ENCODE data around the gene MAML3.
A peak's percentile ranks its signal among the peaks of the same experiment; 100 is the strongest.

Gene MAML3

DNA sequence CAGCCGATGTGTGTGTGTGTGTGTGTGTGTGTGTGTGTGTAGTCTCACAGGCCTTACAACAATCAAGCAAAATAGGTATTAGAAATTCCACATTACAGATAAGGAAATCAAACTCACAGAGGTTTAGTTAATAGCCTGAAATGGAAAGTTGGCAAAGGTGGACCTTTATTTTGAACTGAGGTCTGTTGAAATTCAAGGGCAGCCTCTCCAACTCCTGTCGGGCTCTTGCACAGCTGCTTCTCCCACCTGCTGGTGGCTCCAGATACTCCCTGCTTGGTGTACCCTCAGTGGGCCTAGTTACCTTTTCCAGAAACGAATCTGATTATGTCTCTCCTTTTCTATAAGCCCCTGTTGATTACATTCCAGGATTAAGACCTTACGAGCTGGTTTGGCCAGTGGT, 292.5 kb downstream of the MAML3 start:
- TF ChIP-seq, protein P1, sequence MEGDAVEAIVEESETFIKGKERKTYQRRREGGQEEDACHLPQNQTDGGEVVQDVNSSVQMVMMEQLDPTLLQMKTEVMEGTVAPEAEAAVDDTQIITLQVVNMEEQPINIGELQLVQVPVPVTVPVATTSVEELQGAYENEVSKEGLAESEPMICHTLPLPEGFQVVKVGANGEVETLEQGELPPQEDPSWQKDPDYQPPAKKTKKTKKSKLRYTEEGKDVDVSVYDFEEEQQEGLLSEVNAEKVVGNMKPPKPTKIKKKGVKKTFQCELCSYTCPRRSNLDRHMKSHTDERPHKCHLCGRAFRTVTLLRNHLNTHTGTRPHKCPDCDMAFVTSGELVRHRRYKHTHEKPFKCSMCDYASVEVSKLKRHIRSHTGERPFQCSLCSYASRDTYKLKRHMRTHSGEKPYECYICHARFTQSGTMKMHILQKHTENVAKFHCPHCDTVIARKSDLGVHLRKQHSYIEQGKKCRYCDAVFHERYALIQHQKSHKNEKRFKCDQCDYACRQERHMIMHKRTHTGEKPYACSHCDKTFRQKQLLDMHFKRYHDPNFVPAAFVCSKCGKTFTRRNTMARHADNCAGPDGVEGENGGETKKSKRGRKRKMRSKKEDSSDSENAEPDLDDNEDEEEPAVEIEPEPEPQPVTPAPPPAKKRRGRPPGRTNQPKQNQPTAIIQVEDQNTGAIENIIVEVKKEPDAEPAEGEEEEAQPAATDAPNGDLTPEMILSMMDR (IDR thresholded peaks at IDR 0.05; ENCODE audit: low read depth, low read length, missing control alignments) = no peak
- no peak overlapping the region for H3K4me3 ChIP-seq (ENCODE audit: low read depth, low read length)
- DNase-seq (ENCODE audit: low read depth) = no peak

DNA sequence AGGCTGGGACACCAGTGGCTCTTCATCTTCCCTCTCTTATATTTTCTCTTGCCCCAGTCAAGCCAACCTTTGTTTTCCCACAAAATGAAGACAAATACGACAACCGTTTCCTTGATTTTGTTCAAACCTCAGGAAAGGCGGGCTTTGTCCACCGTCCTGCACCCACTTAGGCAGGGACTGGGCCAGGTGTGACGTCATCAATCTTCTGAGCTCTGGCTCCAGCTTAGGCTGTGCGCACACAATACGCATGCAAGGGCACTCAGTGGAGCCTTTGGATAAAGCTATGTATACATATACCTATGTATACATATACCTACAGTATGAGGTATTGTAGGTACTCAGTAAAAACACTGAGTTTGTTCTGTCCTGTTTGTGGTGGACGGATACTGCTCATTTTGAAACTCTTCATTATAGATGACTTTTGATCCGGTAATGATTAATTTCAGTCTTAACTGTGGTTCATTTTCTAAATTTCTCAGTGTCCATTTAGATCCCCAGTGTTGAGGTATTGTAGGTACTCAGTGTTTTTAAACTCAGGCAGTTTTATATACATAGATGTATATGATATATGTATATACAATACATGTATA, 293.5 kb downstream of the MAML3 start:
- no peak overlapping the region for H3K4me3 ChIP-seq (ENCODE audit: low read depth, low read length)
- DNase-seq (ENCODE audit: low read depth) = no peak
- TF ChIP-seq, protein P1 (IDR thresholded peaks at IDR 0.05; ENCODE audit: low read depth, low read length, missing control alignments) = no peak

DNA sequence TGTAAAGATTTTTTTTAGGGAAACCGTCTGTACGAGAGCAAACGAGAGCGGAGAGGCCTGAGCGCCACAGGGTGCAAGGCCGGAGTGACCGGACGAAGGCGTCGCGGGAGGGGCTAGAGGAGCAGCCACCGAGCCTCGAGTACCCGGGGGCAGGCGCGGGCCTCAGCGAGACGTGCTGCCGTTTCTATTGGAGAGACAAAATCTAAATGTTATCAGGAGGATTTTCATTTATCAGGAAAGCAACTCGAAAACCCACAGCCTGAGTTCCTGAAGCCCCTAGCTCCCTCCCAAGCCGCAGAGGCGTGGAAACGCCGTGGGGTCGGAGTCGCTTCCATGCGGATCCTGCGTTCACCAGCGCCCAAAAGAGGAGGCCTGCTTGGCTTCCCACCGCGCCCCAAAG, 294.1 kb downstream of the MAML3 start:
- H3K4me3 ChIP-seq (ENCODE audit: low read depth, low read length) = no peak overlapping the region
- TF ChIP-seq, protein P1 (IDR thresholded peaks at IDR 0.05; ENCODE audit: low read depth, low read length, missing control alignments) = no peak
- DNase-seq (ENCODE audit: low read depth) = no peak

DNA sequence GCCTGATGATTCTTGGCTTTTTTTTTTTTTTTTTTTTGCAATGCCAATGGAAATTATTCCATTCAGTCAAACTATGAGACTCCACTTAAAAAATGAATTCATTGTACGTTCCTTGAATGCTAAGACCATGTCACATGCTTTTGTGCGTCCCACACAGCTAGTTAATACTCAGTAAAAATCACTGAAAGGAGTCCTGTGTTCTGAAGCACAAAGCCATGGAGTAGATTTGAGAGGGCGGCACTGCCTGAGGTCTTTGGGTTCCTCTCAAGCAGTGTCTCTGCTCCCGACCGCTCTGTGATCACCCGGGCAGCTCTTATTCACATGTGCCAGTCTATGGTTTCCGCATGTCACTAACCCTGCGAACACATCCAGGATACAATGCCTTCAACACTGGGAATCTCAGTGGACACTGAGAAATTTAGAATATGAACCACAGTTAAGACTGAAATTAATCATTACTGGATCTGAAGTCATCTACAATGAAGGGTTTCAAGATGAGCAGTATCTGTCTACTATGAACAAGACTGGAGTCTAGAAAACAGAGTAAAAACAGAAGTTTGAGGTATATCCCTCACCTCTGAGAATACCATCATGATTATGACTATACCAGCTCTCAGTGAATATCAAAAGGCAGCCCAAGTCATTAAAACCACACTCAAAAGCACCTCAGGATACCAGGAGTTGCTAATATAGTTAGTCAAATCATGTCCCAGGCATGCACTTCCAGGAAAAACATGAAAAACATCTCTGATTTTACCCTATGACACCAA, 295.4 kb downstream of the MAML3 start:
- TF ChIP-seq, protein P1 (IDR thresholded peaks at IDR 0.05; ENCODE audit: low read depth, low read length, missing control alignments) = no peak
- peak; percentile 7 for DNase-seq (ENCODE audit: low read depth)
- no peak overlapping the region for H3K4me3 ChIP-seq (ENCODE audit: low read depth, low read length)

DNA sequence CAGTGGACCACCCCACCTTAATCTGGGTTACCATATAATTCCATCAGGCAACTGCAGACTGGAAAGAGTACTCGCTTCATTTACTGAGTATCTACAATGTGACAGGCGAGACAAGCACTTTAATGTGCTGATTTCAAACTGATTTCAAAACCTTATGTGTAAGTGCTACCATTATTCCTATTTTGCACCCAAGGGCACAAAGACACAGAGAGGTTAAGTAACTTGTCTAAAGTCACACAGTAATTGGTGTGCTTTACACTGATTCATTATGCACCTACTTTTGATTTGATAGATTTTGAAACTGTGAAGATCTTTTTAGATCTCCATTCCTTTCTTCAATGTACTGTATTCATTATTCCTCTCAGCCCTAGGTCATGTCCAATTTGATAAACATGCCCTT, 296.0 kb downstream of the MAML3 start:
- H3K4me3 ChIP-seq (ENCODE audit: low read depth, low read length) = no peak overlapping the region
- no peak for DNase-seq (ENCODE audit: low read depth)
- TF ChIP-seq, protein P1 (IDR thresholded peaks at IDR 0.05; ENCODE audit: low read depth, low read length, missing control alignments) = no peak

DNA sequence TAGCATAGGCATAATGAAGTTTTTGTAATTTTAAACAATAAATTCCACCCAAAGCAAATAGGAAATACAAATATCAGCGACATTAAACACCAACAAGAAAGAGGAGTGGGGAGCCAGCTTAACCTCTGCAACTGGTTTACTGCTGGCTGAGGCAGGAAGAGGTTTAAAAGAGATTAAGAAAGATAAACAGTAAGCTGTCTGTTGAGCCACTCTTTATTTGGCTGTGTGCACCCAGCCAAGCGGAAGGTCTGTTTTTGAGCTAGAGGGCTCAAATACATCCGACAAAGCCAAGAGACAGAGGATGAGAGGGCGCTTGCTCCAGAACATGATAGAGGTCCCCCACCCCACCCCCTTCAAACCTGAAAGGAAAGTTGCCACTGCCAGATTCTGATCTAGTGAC, 297.0 kb downstream of the MAML3 start:
- TF ChIP-seq, protein P1 (IDR thresholded peaks at IDR 0.05; ENCODE audit: low read depth, low read length, missing control alignments) = no peak
- no peak for DNase-seq (ENCODE audit: low read depth)
- no peak overlapping the region for H3K4me3 ChIP-seq (ENCODE audit: low read depth, low read length)
